ENCODE measurements around the gene NR2C2AP. TPM values are rescaled to one million over a fixed set of nuclear protein-coding genes. Genes with fewer than 3 reads are reported as not detected.

Gene NR2C2AP
- total and polyA plus RNA-seq, 12 donors: 3.2 to 23.4 (median 5.7) TPM

- Histone ChIP-seq H3K27ac (no peak overlapping the region), H3K4me1 (no peaks in the 10 kb centered on the region), H3K27me3 (peaks cover 0 to 72% (median 65%) of the 10 kb centered on the region in 7 donors), H3K4me3 (no peak overlapping the region), H3K9me3 (peaks cover 0 to 7% (median 0%) of the 10 kb centered on the region in 11 donors), H3K36me3 (no peaks in the 10 kb centered on the region)
- intact Hi-C loops (cut with DNase I): no loop called here
- DNase-seq: peak; percentile 31 to 50
- TF ChIP-seq CTCF (IDR thresholded peaks at IDR 0.05): no peak
- WGBS, 2 donors: 0 to 2% methylated on average over 8 of the region's 8 CpGs
- ATAC-seq: peak in 6 of 8 donors; percentile 57 to 80 (median 71)
These were observed 11.7 kb upstream of the NR2C2AP start for GRCh38 chr19:19214892-19215291.

- intact Hi-C loops (cut with DNase I): no loop called here
- DNase-seq (no peak), ATAC-seq (no peak)
- Histone ChIP-seq H3K4me1 (no peaks in the 10 kb centered on the region), H3K9me3 (peaks cover 0 to 7% (median 0%) of the 10 kb centered on the region in 11 donors), H3K27ac (no peak overlapping the region), H3K27me3 (peaks cover 0 to 77% (median 71%) of the 10 kb centered on the region in 7 donors), H3K36me3 (no peaks in the 10 kb centered on the region), H3K4me3 (no peak overlapping the region)
- 4 to 6% methylated on average over 5 of the region's 5 CpGs for WGBS, 2 donors
- TF ChIP-seq CTCF (IDR thresholded peaks at IDR 0.05): no peak
These were observed 10.9 kb upstream of the NR2C2AP start for GRCh38 chr19:19214159-19214490.

GRCh38 chr19:19213426-19214158 lies 10.4 kb upstream of the NR2C2AP start:
- 43 to 48% methylated on average over 21 of the region's 21 CpGs for WGBS, 2 donors
- ATAC-seq: no peak
- no peak for TF ChIP-seq CTCF (IDR thresholded peaks at IDR 0.05)
- H3K9me3 ChIP-seq: peaks cover 0 to 7% (median 0%) of the 10 kb centered on the region in 11 donors
- H3K4me3 ChIP-seq: no peak overlapping the region
- no peaks in the 10 kb centered on the region for H3K4me1 ChIP-seq
- H3K27me3 ChIP-seq: peaks cover 0 to 81% (median 71%) of the 10 kb centered on the region in 7 donors
- intact Hi-C loops (cut with DNase I): no loop called here
- H3K27ac ChIP-seq: no peak overlapping the region
- DNase-seq: no peak
- no peaks in the 10 kb centered on the region for H3K36me3 ChIP-seq

- intact Hi-C loops (cut with DNase I): no loop called here
- peaks cover 0 to 88% (median 78%) of the 10 kb centered on the region in 7 donors for H3K27me3 ChIP-seq
- no peak for TF ChIP-seq CTCF (IDR thresholded peaks at IDR 0.05)
These were observed 9.7 kb upstream of the NR2C2AP start for GRCh38 chr19:19212916-19213315.

More at GRCh38 chr19:19212916-19213315, 9.7 kb upstream of the NR2C2AP start:
- DNase-seq: no peak
- H3K36me3 ChIP-seq: no peaks in the 10 kb centered on the region
- H3K9me3 ChIP-seq: peaks cover 0 to 7% (median 0%) of the 10 kb centered on the region in 11 donors
- WGBS, 2 donors: 13 to 14% methylated on average over 7 of the region's 7 CpGs
- H3K4me1 ChIP-seq: no peaks in the 10 kb centered on the region
- H3K27ac ChIP-seq: no peak overlapping the region
- no peak overlapping the region for H3K4me3 ChIP-seq
- ATAC-seq: no peak

Measured in heart right ventricle (tissue), 16 donors.